Mesodermal cell (in vitro differentiated cells): ENCODE measurements around the gene TMEM95.

Experiments used
- H3K27ac ChIP-seq: 2 replicates; pipeline ENCODE4 v1.7.0; 2013; ENCODE audit warnings: mild to moderate bottlenecking, low read depth, low read length, moderate library complexity; ENCODE audit not compliant: severe bottlenecking
- H3K36me3 ChIP-seq: 2 replicates; pipeline ENCODE4 v1.7.1; 2013; ENCODE audit warnings: mild to moderate bottlenecking, low read length, moderate library complexity; ENCODE audit not compliant: control insufficient read depth, insufficient read depth
- H3K4me1 ChIP-seq: one replicate; pipeline ENCODE4 v1.7.1; 2013; ENCODE audit warnings: mild to moderate bottlenecking, low read length; ENCODE audit not compliant: insufficient read depth, control insufficient read depth, poor library complexity, severe bottlenecking
- H3K4me3 ChIP-seq: 2 replicates; pipeline ENCODE4 v1.7.0; 2013; ENCODE audit warnings: low read length, control low read depth, mild to moderate bottlenecking; ENCODE audit not compliant: insufficient read depth, poor library complexity, severe bottlenecking; ENCODE audit errors: extremely low read depth
- H3K9me3 ChIP-seq: 2 replicates; pipeline ENCODE4 v1.7.1; 2013; ENCODE audit warnings: mild to moderate bottlenecking, low read length, moderate library complexity; ENCODE audit not compliant: control insufficient read depth
- WGBS, 2 experiments: methylation state at CpG; one replicate each; pipeline ENCODE4 v1.1.5; 2013; ENCODE audit warnings: missing lambda C conversion rate in 2 of 2; ENCODE audit not compliant: insufficient coverage in 2 of 2; 5-methylcytosine and 5-hydroxymethylcytosine counted together

The TMEM95 gene

GRCh38 chr17:7382901-7383300 lies 27.9 kb downstream of the TMEM95 start:
- H3K27ac ChIP-seq = no peak overlapping the region
- no peaks in the 10 kb centered on the region for H3K36me3 ChIP-seq
- peaks cover 10% of the 10 kb centered on the region for H3K9me3 ChIP-seq
- 84 to 91% methylated on average over 8 to 9 of the region's 10 CpGs for WGBS, 2 experiments
- H3K4me3 ChIP-seq = no peak overlapping the region
- H3K4me1 ChIP-seq = no peaks in the 10 kb centered on the region

GRCh38 chr17:7383371-7383741 lies 28.4 kb downstream of the TMEM95 start:
- no peak overlapping the region for H3K4me3 ChIP-seq
- peaks cover 3% of the 10 kb centered on the region for H3K36me3 ChIP-seq
- 89 to 91% methylated on average over 7 to 9 of the region's 11 CpGs for WGBS, 2 experiments
- peaks cover 10% of the 10 kb centered on the region for H3K9me3 ChIP-seq
- no peaks in the 10 kb centered on the region for H3K4me1 ChIP-seq
- no peak overlapping the region for H3K27ac ChIP-seq

DNA sequence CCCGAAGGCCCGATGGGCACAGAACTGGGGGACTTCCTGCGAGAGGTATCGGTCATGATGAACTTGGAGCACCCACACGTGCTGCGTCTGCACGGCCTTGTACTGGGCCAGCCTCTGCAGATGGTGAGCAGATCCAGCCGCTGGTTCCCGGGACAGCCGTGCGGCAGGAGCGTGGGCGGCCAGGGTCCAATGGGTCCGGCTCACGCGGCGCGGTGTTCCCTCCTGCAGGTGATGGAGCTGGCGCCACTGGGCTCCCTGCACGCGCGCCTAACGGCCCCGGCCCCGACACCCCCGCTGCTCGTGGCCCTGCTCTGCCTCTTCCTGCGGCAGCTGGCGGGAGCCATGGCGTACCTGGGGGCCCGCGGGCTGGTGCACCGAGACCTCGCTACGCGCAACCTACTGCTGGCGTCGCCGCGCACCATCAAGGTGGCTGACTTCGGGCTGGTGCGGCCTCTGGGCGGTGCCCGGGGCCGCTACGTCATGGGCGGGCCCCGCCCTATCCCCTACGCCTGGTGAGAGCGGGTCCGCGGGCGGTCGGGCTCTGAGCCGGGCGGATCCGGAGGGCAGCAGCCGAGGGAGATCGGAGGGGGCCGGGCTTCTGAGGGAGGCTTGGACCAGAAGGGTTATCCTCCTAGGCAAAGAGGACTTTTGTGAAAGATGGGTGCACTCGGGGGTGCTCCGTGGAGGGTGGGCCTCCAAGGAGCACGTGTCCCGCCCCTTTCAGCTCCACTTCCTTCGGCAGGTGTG lies 29.0 kb downstream of the TMEM95 start:
- Histone ChIP-seq H3K27ac (no peak overlapping the region), H3K4me1 (no peaks in the 10 kb centered on the region), H3K36me3 (peaks cover 9% of the 10 kb centered on the region), H3K9me3 (peaks cover 10% of the 10 kb centered on the region), H3K4me3 (peak overlapping the region; percentile 27)
- 18 to 19% methylated on average over 43 to 64 of the region's 65 CpGs for WGBS, 2 experiments

DNA sequence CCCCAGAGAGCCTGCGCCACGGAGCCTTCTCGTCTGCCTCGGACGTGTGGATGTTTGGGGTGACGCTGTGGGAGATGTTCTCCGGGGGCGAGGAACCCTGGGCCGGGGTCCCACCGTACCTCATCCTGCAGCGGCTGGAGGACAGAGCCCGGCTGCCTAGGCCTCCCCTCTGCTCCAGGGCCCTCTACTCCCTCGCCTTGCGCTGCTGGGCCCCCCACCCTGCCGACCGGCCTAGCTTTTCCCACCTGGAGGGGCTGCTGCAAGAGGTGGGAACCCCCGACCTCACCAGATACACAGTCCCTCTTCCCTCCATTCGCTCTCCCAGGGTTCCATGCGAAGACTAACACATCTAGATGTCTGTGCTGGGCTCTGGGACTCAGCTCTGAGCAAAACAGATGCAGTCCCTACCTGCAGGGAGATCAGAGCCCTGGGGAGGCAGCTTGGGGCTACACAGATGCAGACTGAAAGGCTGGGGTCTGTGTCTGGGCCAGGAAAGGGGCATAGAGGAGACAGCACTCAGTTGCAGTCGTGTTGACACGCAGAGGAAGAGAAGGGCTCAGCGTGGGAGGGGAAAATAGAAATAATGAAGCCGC lies 29.6 kb downstream of the TMEM95 start:
- H3K4me1 ChIP-seq = no peaks in the 10 kb centered on the region
- peaks cover 4% of the 10 kb centered on the region for H3K9me3 ChIP-seq
- H3K36me3 ChIP-seq = peaks cover 16% of the 10 kb centered on the region
- 70 to 75% methylated on average over 14 to 16 of the region's 23 CpGs for WGBS, 2 experiments
- H3K27ac ChIP-seq = no peak overlapping the region
- H3K4me3 ChIP-seq = peak overlapping the region; percentile 27

- peaks cover 45% of the 10 kb centered on the region for H3K36me3 ChIP-seq
- no peak overlapping the region for H3K4me3 ChIP-seq
- WGBS, 2 experiments = 92 to 97% methylated on average over 8 to 10 of the region's 10 CpGs
- H3K27ac ChIP-seq = no peak overlapping the region
- H3K4me1 ChIP-seq = peaks cover 10% of the 10 kb centered on the region
- H3K9me3 ChIP-seq = no peaks in the 10 kb centered on the region
Measured at GRCh38 chr17:7388856-7389255, 33.9 kb downstream of the TMEM95 start.

- WGBS, 2 experiments = 69 to 78% methylated on average over 13 to 14 of the region's 19 CpGs
- no peak overlapping the region for H3K4me3 ChIP-seq
- no peaks in the 10 kb centered on the region for H3K9me3 ChIP-seq
- H3K27ac ChIP-seq = no peak overlapping the region
- H3K4me1 ChIP-seq = peaks cover 10% of the 10 kb centered on the region
- H3K36me3 ChIP-seq = peaks cover 45% of the 10 kb centered on the region
Measured at GRCh38 chr17:7389924-7390910, 35.3 kb downstream of the TMEM95 start.

DNA sequence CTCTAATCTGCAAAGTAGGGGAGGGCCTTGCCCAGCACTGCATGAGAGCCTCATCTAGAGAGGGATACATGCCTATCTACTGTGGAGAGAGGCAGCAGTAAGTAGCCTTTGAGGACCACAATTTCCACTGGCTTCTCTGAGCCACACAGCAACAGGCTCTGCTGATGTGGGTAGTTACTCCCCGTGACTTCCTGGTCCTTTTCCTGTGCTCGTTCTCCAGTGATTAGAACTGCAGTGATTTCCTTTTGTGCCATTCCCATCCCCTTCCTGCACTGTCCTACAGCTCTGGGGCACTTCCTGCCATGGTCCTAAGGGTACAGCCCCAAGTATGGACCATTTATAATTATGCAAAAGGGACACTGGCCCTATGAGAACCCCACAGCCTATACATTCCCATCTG lies 36.4 kb downstream of the TMEM95 start:
- Histone ChIP-seq H3K9me3 (no peaks in the 10 kb centered on the region), H3K4me1 (peaks cover 10% of the 10 kb centered on the region), H3K36me3 (peaks cover 45% of the 10 kb centered on the region), H3K27ac (no peak overlapping the region), H3K4me3 (no peak overlapping the region)
- WGBS, 2 experiments = 77 to 94% methylated on average over 2 of the region's 2 CpGs

DNA sequence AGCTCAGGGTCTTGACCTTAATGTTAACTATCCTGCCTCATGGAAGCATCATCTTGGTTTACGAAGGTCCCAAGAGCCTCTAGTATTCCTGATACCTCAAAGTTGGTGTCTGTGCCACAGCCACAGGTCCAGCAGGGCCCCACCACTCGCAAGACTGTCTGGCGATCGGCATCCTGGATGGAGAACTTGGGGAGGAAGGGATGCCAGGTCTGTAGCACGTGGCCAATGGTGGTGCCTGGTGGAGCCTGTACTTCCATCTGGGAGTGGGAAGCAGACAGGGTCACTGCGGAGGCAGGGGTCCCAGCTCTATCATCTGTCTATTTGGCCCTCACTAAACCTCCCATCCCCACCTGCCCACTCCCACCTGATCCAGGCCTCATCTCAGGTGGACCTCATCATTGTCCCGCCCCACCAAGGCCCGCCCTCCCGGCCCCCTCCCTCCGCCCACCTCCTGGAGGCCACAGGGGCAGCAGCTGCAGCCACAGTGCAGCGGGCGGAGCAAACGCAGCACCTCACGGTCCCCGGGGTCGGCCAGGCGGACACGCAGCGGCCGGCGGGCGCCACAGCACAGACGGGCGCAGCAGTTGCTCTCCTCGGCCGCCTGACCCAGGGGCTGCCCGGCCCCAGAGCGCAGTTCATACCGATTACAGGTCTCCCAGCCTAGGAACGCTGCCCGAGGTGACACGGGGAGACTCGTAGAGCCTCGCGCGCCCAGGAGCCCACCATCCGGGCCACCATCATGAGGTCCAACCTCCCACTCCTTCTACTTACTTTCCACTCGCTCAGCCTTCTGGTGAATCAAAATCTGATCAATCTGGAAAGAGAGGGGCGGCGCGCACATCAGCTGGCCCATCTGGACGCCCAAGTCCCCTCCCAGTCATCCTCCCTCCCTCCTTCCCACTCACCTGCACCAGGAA lies 38.0 kb downstream of the TMEM95 start:
- H3K4me1 ChIP-seq = peaks cover 10% of the 10 kb centered on the region
- peaks cover 45% of the 10 kb centered on the region for H3K36me3 ChIP-seq
- H3K4me3 ChIP-seq = peak overlapping the region; percentile 79
- H3K27ac ChIP-seq = no peak overlapping the region
- 91 to 93% methylated on average over 28 to 29 of the region's 42 CpGs for WGBS, 2 experiments
- H3K9me3 ChIP-seq = no peaks in the 10 kb centered on the region

DNA sequence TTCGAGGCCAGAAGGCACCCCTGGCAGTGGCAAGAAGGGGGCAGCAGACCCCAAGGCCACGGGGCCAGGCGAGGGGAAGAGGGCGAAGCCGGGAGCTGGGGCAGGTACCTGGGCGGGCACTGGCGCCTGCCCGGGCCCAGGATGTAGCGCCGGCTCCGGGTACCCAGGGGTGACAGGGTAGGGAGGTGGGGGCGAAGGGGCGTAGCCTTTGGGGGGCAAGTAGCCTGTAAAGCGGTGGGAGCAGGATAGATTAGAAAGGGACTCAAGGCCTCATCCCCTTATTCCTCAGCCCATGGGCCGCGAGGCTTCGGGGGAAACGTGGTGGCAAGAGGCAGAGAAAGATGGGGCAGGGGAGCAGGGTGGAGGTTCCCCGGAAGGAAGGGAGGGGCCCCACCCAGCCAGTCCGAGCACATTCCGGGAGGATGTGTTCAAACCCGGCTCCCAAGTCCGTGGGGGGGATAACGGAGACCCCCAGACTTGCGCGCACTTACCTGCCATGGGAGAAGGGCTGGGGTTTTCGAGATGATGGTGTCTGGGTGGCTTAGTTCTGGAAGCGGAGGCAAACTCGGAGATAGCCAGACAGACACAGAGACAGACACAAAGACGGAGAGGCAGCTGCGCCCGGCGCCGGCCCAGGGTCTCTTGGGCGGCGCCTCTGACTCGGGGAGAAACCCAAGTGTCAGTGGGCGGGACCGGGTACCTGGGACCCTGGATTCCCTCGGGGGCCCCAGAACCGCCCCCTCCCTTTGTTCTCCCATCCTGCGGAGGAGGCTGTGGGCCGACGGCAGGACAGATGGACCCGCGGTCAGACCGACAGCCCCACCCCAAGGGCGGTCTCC lies 38.9 kb downstream of the TMEM95 start:
- Histone ChIP-seq H3K4me1 (peaks cover 10% of the 10 kb centered on the region), H3K27ac (peak overlapping the region; percentile 83), H3K4me3 (peak overlapping the region; percentile 79), H3K9me3 (no peaks in the 10 kb centered on the region), H3K36me3 (peaks cover 37% of the 10 kb centered on the region)
- 11 to 19% methylated on average over 18 to 43 of the region's 48 CpGs for whole genome bisulfite sequencing, 2 experiments
